ENCODE data around the gene OR52E4.

The OR52E4 gene

GRCh38 chr11:5880329-5880728 is at the start of gene OR52E4:
OR52E4 (plus strand) TSS chr11:5880629; CDS start chr11:5884293, 3,664 bp downstream.
- DNase-seq (ENCODE audit: low spot score) = no peak
- FAIRE-seq = no peak

GRCh38 chr11:5831196-5831829 is 49.1 kb upstream of the OR52E4 start:
- DNase-seq (ENCODE audit: low spot score) = no peak
- FAIRE-seq = no peak

GRCh38 chr11:5833446-5833845 is 47.0 kb upstream of the OR52E4 start:
- no peak for FAIRE-seq

GRCh38 chr11:5837695-5838094 is 42.7 kb upstream of the OR52E4 start:
- DNase-seq (ENCODE audit: low spot score) = no peak
- FAIRE-seq = no peak

More at GRCh38 chr11:5833446-5833845, 47.0 kb upstream of the OR52E4 start:
- no peak for DNase-seq (ENCODE audit: low spot score)

DNA sequence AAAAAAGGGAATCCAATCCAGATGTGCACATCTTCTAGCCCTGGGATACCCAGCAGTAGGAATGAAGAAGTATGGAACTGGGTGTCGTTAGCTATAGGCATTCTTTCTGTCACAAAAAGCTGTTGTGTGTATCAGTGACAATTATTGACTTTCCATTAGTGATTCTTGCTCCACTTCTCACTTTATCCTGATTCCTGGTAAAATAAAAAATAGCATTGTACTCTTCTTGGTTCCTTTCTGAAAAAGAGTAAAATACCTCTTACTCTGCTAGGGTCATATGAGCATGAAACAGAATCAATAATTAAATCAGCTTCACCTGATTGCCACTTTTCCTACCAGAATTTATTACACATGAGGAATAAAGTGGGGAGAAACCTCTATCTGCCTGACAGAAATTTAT is 38.6 kb upstream of the OR52E4 start, which contains the start of gene OR52E6:
Gene OR52E6, minus strand, starts transcription at position 101 of the 400 bp plus-strand sequence. Its CDS starts 0 bp downstream, at position 101.
- DNase-seq (ENCODE audit: low spot score) = no peak
- no peak for FAIRE-seq

DNA sequence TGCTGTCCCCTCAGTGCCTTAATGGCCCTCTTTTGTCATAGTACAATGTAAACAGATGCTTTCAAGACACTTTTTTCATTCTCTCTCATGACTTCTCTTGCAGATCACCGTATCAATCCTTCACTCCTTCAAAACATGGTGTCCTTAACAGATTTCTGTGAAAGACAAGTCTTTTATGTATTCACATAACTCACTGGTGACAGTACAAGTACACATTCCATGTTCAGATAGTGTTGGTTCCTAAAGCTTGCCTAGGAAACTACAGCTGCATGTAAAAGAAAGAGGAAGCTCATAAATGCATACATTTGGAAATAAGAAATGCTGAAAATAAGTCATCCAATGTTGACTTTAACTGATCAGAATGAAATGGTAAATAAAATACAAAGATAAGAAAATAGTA is 33.7 kb upstream of the OR52E4 start:
- FAIRE-seq (no peak), DNase-seq (ENCODE audit: low spot score) (no peak)

GRCh38 chr11:5847711-5848110 is 32.7 kb upstream of the OR52E4 start:
- DNase-seq (ENCODE audit: low spot score) = no peak
- FAIRE-seq = no peak

DNA sequence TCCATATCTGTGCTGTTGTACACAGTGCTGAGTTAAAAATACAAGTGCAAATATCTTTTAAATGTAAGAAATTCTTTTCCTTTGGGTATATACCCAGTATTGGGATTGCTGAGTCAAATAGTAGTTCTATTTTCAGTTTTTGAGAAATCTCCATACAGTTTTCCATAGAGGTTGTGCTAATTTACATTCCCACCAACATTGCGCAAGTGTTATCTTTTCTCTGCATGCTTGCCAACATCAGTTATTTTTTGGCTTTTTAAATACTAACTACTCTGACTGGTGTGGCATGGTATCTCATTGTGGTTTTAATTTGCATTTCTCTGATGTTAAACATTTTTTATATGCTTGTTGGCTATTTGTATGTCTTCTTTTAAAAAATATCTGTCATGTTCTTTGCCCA is 29.4 kb upstream of the OR52E4 start:
- no peak for FAIRE-seq
- DNase-seq (ENCODE audit: low spot score) = no peak

DNA sequence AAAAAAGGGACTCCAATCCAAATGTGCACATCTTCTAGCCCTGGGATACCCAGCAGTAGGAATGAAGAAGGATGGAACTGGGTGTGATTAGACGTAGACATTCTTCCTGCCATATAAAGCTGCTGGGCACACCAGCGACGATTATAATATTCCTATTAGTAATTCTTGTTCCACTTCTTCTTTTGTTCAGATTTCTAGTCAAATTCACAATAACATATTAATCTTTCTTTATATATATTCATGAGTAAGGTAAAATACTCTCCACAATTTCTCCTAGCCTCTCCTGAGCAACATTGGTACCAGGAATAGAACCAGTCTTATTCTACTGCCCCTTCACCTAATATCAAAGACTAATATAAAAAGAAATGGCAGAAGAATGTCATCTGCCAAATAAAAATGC is 22.8 kb upstream of the OR52E4 start, which contains the start of gene OR52E8:
Gene OR52E8, minus strand, starts transcription at position 101 of the 400 bp plus-strand sequence. Its CDS starts 0 bp downstream, at position 101.
- FAIRE-seq = no peak
- no peak for DNase-seq (ENCODE audit: low spot score)

DNA sequence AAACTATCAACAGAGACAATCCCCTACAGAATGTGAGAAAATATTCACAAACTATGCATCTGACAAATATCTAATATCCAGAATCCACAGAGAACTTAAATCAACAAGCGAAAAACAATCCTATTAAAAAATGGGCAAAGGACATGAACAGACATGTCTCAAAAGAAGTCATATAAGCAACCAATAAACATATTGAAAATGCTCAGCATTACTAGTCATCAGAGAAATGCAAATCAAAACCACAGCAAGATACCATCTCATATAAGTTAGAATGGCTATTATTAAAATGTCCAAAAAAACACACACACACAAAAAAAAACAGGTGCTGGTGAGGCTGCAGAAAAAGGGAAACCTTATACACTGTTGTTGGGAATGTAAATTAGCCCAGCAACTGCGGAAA is 14.6 kb upstream of the OR52E4 start:
- FAIRE-seq (no peak), DNase-seq (ENCODE audit: low spot score) (no peak)

- DNase-seq (ENCODE audit: low spot score) (no peak), FAIRE-seq (no peak)
Observed at GRCh38 chr11:5878564-5878963, 1.9 kb upstream of the OR52E4 start.

- DNase-seq (ENCODE audit: low spot score) (no peak), FAIRE-seq (no peak)
Observed at GRCh38 chr11:5881756-5882155, 1.3 kb downstream of the OR52E4 start.

DNA sequence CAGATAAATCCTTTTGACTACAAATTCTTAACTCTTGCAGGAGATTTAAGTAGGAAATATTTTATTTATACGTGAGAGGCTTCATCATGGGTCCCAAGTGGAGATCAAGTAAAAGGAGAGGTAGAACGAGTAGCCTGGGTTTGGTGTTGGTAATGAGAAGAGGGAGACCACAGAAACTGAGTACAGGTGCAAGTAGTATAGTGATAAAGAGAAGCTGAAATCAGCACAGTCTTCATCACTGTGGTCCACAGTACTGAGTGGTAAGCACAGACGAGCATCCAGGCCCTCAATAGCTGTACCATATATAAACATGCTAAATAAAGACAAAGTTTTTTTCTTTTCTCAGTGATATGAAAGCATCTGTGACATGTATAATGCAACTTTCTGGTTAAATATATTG is 6.7 kb downstream of the OR52E4 start:
- no peak for FAIRE-seq
- no peak for DNase-seq (ENCODE audit: low spot score)

- FAIRE-seq (no peak), DNase-seq (ENCODE audit: low spot score) (no peak)
Observed at GRCh38 chr11:5887661-5888060, 7.2 kb downstream of the OR52E4 start.

- no peak for FAIRE-seq
Observed at GRCh38 chr11:5891216-5891800, 10.9 kb downstream of the OR52E4 start.

GRCh38 chr11:5892908-5893307 is 12.5 kb downstream of the OR52E4 start, which contains the start of gene OR52E5:
OR52E5 (plus strand) TSS chr11:5893208; CDS start chr11:5900777, 7,569 bp downstream.
- no peak for DNase-seq (ENCODE audit: low spot score)
- FAIRE-seq = no peak

More at GRCh38 chr11:5891216-5891800, 10.9 kb downstream of the OR52E4 start:
- DNase-seq (ENCODE audit: low spot score) = no peak

DNA sequence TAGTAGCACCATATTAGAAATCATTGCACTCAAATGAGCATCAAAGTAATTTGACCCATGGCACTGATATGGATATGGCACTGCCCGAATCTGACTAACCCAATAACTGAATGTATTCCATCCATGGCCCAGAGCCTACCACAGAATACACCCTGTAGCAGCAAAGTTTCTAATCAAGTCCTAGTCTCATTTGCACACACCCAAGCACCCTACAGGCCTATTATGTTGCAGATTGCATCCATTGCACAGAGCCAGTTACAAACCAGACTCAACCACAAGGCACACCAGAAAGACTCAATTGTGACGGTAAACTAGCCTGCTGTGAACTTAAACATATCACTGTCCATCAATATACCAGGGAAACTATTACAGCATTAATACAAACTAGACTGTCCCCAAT is 19.1 kb downstream of the OR52E4 start:
- FAIRE-seq (no peak), DNase-seq (ENCODE audit: low spot score) (no peak)

DNA sequence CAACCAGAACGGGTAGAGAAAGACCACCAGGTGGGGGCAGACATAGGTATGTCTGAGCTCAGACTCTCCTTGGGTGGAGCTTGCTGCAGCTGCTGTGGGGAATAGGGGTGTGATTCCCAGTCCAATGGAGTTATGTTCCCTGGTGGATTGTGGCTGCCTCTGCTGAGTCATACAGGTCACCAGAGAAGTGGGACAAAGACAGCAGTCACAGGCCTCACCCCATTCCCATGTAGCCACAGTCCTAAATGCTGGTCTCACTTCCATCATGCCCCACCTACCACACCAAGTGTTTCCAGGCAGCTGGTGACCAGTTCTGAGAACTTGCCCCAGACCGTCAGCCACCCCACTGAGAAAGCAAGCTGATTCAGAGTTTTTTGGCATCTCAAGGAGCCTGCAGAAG is 30.1 kb downstream of the OR52E4 start:
- FAIRE-seq (no peak), DNase-seq (ENCODE audit: low spot score) (no peak)

- FAIRE-seq (no peak), DNase-seq (ENCODE audit: low spot score) (peak; percentile 48)
Observed at GRCh38 chr11:5922749-5923426, 42.5 kb downstream of the OR52E4 start.

GRCh38 chr11:5923427-5923776 is 43.0 kb downstream of the OR52E4 start:
- FAIRE-seq = no peak
- DNase-seq (ENCODE audit: low spot score) = no peak

DNA sequence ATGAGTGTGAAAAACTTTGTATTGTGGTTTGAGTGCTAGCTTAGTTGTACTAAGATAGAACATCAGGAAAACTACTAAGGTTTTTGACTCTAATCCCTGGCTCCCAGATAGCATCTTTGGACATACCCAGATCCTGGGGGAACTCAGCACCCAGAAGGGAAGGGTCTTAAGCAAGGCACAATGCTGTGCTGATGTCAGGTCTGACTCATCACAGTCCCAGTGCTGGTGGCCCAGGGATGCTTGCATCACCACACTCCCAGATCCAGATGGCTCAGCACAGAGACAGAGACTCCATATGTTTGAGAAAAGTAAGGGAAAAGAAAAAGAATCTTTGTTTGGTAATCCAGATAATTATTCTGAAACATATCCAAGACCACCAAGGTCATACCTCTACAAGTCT is 43.4 kb downstream of the OR52E4 start:
- FAIRE-seq = no peak
- DNase-seq (ENCODE audit: low spot score) = no peak

GRCh38 chr11:5928271-5928670 is 47.8 kb downstream of the OR52E4 start:
- no peak for FAIRE-seq
- DNase-seq (ENCODE audit: low spot score) = no peak

All from urothelium cell line (cell line).